IMR-90 (cell line): Measurements from ENCODE around the gene IHH. TPM values are rescaled to one million over a fixed set of nuclear protein-coding genes. Genes with fewer than 3 reads are reported as not detected.

Experiments
- ATAC-seq: fragments of 200-7000 bp; cut with Tn5 transposase; 2 replicates; pipeline ENCODE4 v1.9.1; 2020; ENCODE audit warnings: low read depth, mild to moderate bottlenecking, moderate library complexity
- BruUV-seq: library from RNA; stranded (reverse); fragments of 400-500 nt; replicated peaks from 2 replicates; lab custom pipeline; 2021; lab: Mats Ljungman, UMichigan
- CTCF ChIA-PET: fragments of 300-600 bp; formaldehyde crosslinking; extraction: SDS; loops from one replicate; lab custom pipeline; 2021; ENCODE audit warnings: antibody characterized with exemption; lab: Yijun Ruan, JAX
- POLR2A ChIA-PET: fragments of 300-600 bp; sonication (Branson Sonifier 250); formaldehyde crosslinking; loops from one replicate; lab custom pipeline; 2022; ENCODE audit warnings: antibody characterized with exemption; ENCODE audit not compliant: unreplicated experiment; lab: Charles Lee
- DNase-seq: peaks from one replicate; pipeline ENCODE4 v3.0.0; 2013
- H2AFZ ChIP-seq: replicated peaks from 2 replicates; pipeline ENCODE3; 2013; ENCODE audit warnings: low read length, mild to moderate bottlenecking; ENCODE audit not compliant: poor library complexity
- H2AK5ac ChIP-seq: 2 replicates; pipeline ENCODE4 v1.6.1; 2013; ENCODE audit warnings: low read depth, low read length, inconsistent platforms
- H2AK9ac ChIP-seq: replicated peaks from 2 replicates; pipeline ENCODE3; 2013; ENCODE audit warnings: mild to moderate bottlenecking, low read depth, low read length, moderate library complexity; ENCODE audit not compliant: poor library complexity
- H2BK120ac ChIP-seq: 2 replicates; pipeline ENCODE4 v1.6.1; 2013; ENCODE audit warnings: low read depth, low read length, inconsistent platforms
- H2BK15ac ChIP-seq: 3 replicates; pipeline ENCODE4 v1.6.1; 2013; ENCODE audit warnings: low read depth, low read length, inconsistent platforms
- H2BK20ac ChIP-seq: 2 replicates; pipeline ENCODE4 v1.6.1; 2013; ENCODE audit warnings: low read depth, mild to moderate bottlenecking, inconsistent platforms, low read length, moderate library complexity
- H2BK5ac ChIP-seq: 2 replicates; pipeline ENCODE4 v1.6.1; 2013; ENCODE audit warnings: mild to moderate bottlenecking, low read depth, low read length, inconsistent platforms; ENCODE audit not compliant: poor library complexity, severe bottlenecking
- H3K14ac ChIP-seq: replicated peaks from 2 replicates; pipeline ENCODE4 v1.6.1; 2013; ENCODE audit warnings: low read depth, low read length, inconsistent platforms
- H3K18ac ChIP-seq: 2 replicates; pipeline ENCODE4 v1.6.1; 2013; ENCODE audit warnings: low read depth, low read length, control low read depth
- H3K23ac ChIP-seq: 2 replicates; pipeline ENCODE4 v1.6.1; 2013; ENCODE audit warnings: low read depth, low read length, inconsistent platforms
- H3K27ac ChIP-seq: 2 replicates; pipeline ENCODE4 v1.5.1; 2013; ENCODE audit warnings: mild to moderate bottlenecking, control low read depth, low read length; ENCODE audit not compliant: insufficient read depth
- H3K27me3 ChIP-seq: 2 replicates; pipeline ENCODE4 v1.6.1; 2013; ENCODE audit warnings: low read length; ENCODE audit not compliant: control insufficient read depth, insufficient read depth
- H3K36me3 ChIP-seq: 2 replicates; pipeline ENCODE4 v1.6.1; 2013; ENCODE audit warnings: low read length, mixed read lengths; ENCODE audit not compliant: control insufficient read depth, insufficient read depth
- H3K4ac ChIP-seq: 2 replicates; pipeline ENCODE4 v1.6.1; 2013; ENCODE audit warnings: low read depth, low read length, inconsistent platforms
- H3K4me1 ChIP-seq: 2 replicates; pipeline ENCODE4 v1.6.1; 2013; ENCODE audit warnings: low read length, mixed read lengths; ENCODE audit not compliant: control insufficient read depth, insufficient read depth
- H3K4me2 ChIP-seq: 2 replicates; pipeline ENCODE4 v1.6.1; 2013; ENCODE audit warnings: low read depth, mild to moderate bottlenecking, control low read depth, low read length, moderate library complexity
- H3K4me3 ChIP-seq: 2 replicates; pipeline ENCODE4 v1.5.1; 2013; ENCODE audit warnings: low read depth, mild to moderate bottlenecking, control low read depth, low read length, moderate library complexity; ENCODE audit not compliant: insufficient read depth
- H3K56ac ChIP-seq: 2 replicates; pipeline ENCODE4 v1.6.1; 2013; ENCODE audit warnings: low read length, inconsistent platforms; ENCODE audit not compliant: insufficient read depth; ENCODE audit errors: extremely low read depth
- H3K79me1 ChIP-seq, 2 experiments: 2 replicates each; pipeline ENCODE4 v1.6.1; 2013; ENCODE audit warnings: low read length in 2 of 2, inconsistent platforms in 1 of 2, low read depth in 1 of 2
- H3K9ac ChIP-seq: 2 replicates; pipeline ENCODE4 v1.6.1; 2013; ENCODE audit warnings: low read depth, low read length, control low read depth
- H3K9me1 ChIP-seq: 2 replicates; pipeline ENCODE4 v1.6.1; 2013; ENCODE audit warnings: low read length, inconsistent platforms; ENCODE audit not compliant: insufficient read depth
- H3K9me3 ChIP-seq: 2 replicates; pipeline ENCODE4 v1.6.1; 2013; ENCODE audit warnings: low read length; ENCODE audit not compliant: control insufficient read depth, insufficient read depth
- H4K20me1 ChIP-seq: 2 replicates; pipeline ENCODE4 v1.6.1; 2013; ENCODE audit warnings: low read length, inconsistent platforms; ENCODE audit not compliant: insufficient read depth
- H4K5ac ChIP-seq: 2 replicates; pipeline ENCODE4 v1.6.1; 2013; ENCODE audit warnings: mild to moderate bottlenecking, low read depth, low read length, control low read depth
- H4K8ac ChIP-seq, 2 experiments: 2 replicates each; pipeline ENCODE4 v1.6.1; 2013; ENCODE audit warnings: low read depth in 2 of 2, low read length in 2 of 2, control low read depth in 1 of 2, inconsistent platforms in 1 of 2
- H4K91ac ChIP-seq: 2 replicates; pipeline ENCODE4 v1.6.1; 2013; ENCODE audit warnings: low read depth, low read length, inconsistent platforms; ENCODE audit not compliant: insufficient read depth
- FOS ChIP-seq: fragments of 150-350 bp; IDR thresholded peaks from 2 replicates; pipeline ENCODE4 v1.6.1; 2016; ENCODE audit warnings: low read depth, low read length
- MAZ ChIP-seq: IDR thresholded peaks from 2 replicates; pipeline ENCODE4 v1.6.1; 2012; ENCODE audit warnings: low read depth, mild to moderate bottlenecking, low read length, improper control_type of control experiment, moderate library complexity, borderline replicate concordance
- NFE2L2 ChIP-seq: fragments of 150-350 bp; IDR thresholded peaks from 2 replicates; pipeline ENCODE4 v1.6.1; 2016; ENCODE audit warnings: low read depth, mild to moderate bottlenecking, low read length
- POLR2A ChIP-seq: IDR thresholded peaks from 2 replicates; pipeline ENCODE4 v1.6.1; 2012; ENCODE audit warnings: mild to moderate bottlenecking, low read depth, low read length
- RCOR1 ChIP-seq: IDR thresholded peaks from 2 replicates; pipeline ENCODE4 v1.6.1; 2012; ENCODE audit warnings: mild to moderate bottlenecking, low read length, improper control_type of control experiment; ENCODE audit not compliant: insufficient replicate concordance
- RFX5 ChIP-seq: IDR thresholded peaks from 2 replicates; pipeline ENCODE4 v1.8.0; 2012; ENCODE audit warnings: low read depth, mild to moderate bottlenecking, low read length, moderate library complexity
- WGBS, 2 experiments: methylation state at CpG; one replicate each; pipeline versions ENCODE4 v1.1.5 to v1.1.7; 2013; ENCODE audit warnings: missing lambda C conversion rate in 2 of 2; ENCODE audit not compliant: insufficient read length in 1 of 2; ENCODE audit errors: extremely low coverage in 2 of 2; 5-methylcytosine and 5-hydroxymethylcytosine counted together
- dilution Hi-C: fragments of 300-500 bp; cut with HindIII; formaldehyde crosslinking; loops from one replicate; pipeline ENCODE4 v1.14.3; 2018; ENCODE audit warnings: low sequenced_read_pairs; ENCODE audit not compliant: unreplicated experiment
- in situ Hi-C: fragments of 300-500 bp; cut with MboI; formaldehyde crosslinking; loops from 3 replicates; pipeline ENCODE4 v1.14.3; 2019; ENCODE audit warnings: low sequenced_read_pairs, inconsistent platforms, mixed read lengths
- intact Hi-C: fragments of 100-400 bp; cut with micrococcal nuclease; formaldehyde crosslinking; loops from 2 replicates; pipeline ENCODE4 v1.10.0; 2022
- polyA plus RNA-seq, 3 experiments: library from polyadenylated mRNA; depleted of rRNA; stranded (reverse); fragments of >200 nt; gene quantifications; 2 replicates each; pipeline ENCODE4 v1.2.3, GENCODE V29; 2012; ENCODE audit warnings: low replicate concordance in 1 of 3
- total RNA-seq: library from RNA; depleted of rRNA; stranded (reverse); fragments of >200 nt; gene quantifications from 2 replicates; pipeline ENCODE4 v1.2.3, GENCODE V29; 2012

Gene IHH
- total and polyA plus RNA-seq, 2 of the 4 experiments (the other 2 are of a cell fraction), result not detected

DNA sequence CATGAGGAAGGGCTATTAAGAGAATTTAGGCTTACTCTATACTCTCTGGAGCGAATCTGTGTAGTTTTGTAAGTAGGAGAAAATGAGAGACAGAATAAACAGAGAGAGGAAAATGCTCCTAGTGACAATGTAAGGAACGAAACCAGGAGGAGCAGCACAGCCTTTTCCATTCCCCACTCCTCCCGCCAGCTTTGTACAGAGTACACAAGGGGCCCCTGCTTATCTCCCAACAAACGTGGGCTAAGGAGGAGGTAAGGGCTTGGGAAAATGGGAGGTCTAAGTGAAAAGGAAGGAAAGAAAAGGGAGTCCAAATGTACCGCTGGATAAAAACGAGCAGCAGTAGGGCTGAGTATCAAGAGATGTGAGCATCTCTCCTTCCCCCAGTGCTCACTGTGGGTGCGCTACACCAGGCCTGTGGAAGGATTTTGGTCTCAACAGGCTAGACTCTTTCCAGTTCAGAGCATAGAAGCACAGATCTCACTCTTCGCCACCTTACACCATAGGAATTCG, 12.1 kb upstream of the IHH start:
- Histone ChIP-seq H3K27ac (no peak overlapping the region), H3K56ac (no peak overlapping the region), H3K9me3 (no peaks in the 10 kb centered on the region), H2BK15ac (no peak overlapping the region), H4K20me1 (0 out of 2 replicates have a peak, but pooled peaks cover under 1% of the 10 kb centered on the region), H2AK9ac (no peak overlapping the region), H3K4me3 (no peak overlapping the region), H2BK120ac (no peak overlapping the region), H4K5ac (no peak overlapping the region), H2BK5ac (no peak overlapping the region), H3K4ac (no peak overlapping the region), H3K4me1 (no peaks in the 10 kb centered on the region), H3K23ac (no peak overlapping the region), H3K18ac (no peak overlapping the region), H2AK5ac (no peak overlapping the region), H3K9me1 (no peaks in the 10 kb centered on the region), H2AFZ (no peak overlapping the region), H2BK20ac (no peak overlapping the region), H4K91ac (no peak overlapping the region), H3K27me3 (no peaks in the 10 kb centered on the region; the same call in 1 of the 2 replicates), H3K36me3 (peaks cover 11% of the 10 kb centered on the region), H3K9ac (no peak overlapping the region), H3K79me1 (no peaks in the 10 kb centered on the region), H3K14ac (no peak overlapping the region), H4K8ac (no peak overlapping the region), H3K4me2 (no peak overlapping the region)
- TF ChIP-seq RCOR1 (no peak), NFE2L2 (no peak), FOS (no peak), RFX5 (no peak), POLR2A (no peak), MAZ (no peak)
- in situ Hi-C loops (no loop called here), dilution Hi-C loops (no loop called here), intact Hi-C loops (loop anchor here (1.0 kb wide), 2 partner anchors 47 to 83 kb away; no protein-coding TSS in a partner anchor)
- CTCF ChIA-PET, result interaction anchor here (0.6 to 1.6 kb wide), 11 partner anchors 10 to 93 kb away, joined by 3 to 9 read pairs (median 3); no protein-coding TSS in a partner anchor
- no TSS peak for BruUV-seq
- POLR2A ChIA-PET, result no interaction called here
- DNase-seq (no peak), ATAC-seq (no peak)
- WGBS, 2 experiments, result no CpG with 5 or more reads among the region's 9 CpGs
